A172 (cell line): ENCODE measurements around the gene DACT2. TPM values are rescaled to one million over a fixed set of nuclear protein-coding genes. Genes with fewer than 3 reads are reported as not detected.
"Not testable (repeated sequence)": the region's sequence is repeated elsewhere in the genome, so short reads cannot be mapped to it uniquely, and the experiment has no call there.

ENCODE experiments used
- DNase-seq: peaks from one replicate; pipeline ENCODE4 v3.0.0-alpha.2; 2015; ENCODE audit warnings: low spot score
- total RNA-seq: library from RNA; depleted of rRNA; stranded (reverse); fragments of >200 nt; shearing (Covaris generic); gene quantifications from 2 replicates; pipeline ENCODE4 v1.2.3, GENCODE V29; 2014

The DACT2 gene
- total RNA-seq, 1 experiment from 2014 or later, result not detected

DNA sequence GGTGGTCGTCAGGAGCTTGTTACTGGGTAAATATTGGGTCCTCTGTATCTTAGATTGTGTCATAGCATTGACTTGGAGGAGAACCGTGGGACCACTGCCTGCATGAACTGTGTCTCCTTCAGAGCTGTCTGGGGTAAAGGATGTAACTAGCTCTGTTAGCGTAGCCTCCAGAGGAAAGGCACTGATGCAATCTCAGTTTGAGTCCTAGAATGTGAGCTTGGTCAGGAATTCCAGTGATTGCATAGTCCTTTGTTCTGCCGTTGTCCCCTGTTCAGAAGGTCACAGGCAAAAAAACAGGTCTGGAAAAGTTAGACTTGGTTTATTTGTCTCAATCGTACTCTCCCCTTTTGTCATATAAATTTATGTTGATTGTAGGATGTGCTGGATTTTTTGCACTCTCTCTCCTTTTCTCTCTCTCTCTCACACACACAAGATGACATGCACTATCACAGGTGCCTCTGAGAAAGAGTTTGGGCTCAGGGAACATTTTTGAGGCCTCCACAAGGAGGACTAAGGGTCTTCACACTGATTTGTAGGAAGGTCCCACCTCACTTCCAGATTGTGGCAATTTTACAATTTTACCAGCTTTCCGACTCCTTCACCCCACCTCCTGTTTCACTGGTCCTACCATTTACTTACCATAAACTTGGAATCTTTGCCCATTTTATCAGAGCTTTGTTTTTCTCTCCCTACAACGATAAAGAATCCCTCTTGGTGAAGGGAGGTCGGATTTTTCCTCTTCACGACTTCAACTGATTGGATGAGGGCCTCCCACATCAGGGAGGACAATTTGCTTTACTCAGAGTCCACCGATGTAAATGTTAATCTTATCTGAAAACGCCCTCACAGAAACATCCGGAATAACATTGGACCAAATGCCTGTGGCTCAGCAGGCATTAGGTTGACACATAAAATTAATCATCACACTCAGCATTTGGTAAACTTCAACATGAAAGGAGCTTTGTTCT lies 7.0 kb upstream of the DACT2 start:
- peak; percentile 53 for DNase-seq

- DNase-seq, result peak; percentile 3
Observed at GRCh38 chr6:168322966-168323365, 3.4 kb upstream of the DACT2 start.

DNA sequence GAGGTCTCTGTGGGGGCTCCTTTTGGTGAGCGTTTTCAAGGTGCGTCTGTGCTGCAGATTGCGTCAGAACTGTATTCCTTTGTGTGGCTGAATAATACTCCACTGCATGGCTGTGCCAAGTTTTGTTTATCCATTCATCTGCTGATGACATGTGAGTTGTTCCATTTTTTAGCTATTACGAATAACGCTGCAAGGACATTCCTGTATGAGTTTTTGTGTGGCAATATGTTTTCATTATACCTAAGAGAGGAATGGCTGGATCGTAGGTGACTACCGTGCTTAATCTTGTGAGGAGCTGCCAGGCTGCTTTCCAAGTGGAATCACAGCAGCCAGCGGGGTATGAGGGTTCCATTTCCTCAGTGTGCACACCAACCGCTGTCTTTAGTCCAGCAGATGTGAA lies 1.1 kb upstream of the DACT2 start:
- DNase-seq, result no peak

DNA sequence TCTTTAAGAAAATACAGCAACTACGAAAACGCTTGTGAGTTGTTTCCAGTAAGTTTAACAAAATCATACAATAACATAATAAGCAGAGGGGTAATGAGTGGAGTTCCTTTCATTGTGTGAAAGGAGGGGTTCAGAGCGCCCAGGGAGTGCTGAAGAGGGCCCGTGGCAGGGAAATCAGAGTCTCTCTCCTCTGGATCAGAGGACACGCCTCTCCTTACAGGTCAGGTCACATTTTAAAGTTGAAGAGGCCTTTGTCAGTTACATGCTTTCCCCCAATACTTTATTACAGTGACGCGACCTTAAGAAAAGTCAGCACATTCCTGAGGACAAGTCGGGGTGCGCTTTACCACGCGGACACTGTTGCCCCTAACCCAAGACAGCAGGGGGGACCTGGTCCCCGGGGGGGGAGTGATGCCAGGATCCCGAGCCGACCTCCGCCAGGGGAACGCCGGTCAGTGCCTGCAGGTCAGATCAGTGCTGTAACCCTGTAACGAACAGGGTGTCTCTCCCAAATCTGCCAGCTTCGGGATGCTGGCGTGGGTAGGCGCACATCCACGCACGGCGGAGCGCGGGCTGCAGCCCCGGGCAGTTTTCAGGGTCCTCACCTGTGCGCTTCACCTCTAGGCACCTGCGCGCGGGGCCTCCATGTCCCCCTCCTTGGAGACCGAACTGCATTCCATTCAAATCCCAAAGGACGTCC lies 848 bp downstream of the DACT2 start:
- DNase-seq, result no peak

GRCh38 chr6:168318090-168318489 lies 1.5 kb downstream of the DACT2 start:
- DNase-seq, result no peak

GRCh38 chr6:168315596-168315995 lies 4.0 kb downstream of the DACT2 start:
- DNase-seq, result no peak

DNA sequence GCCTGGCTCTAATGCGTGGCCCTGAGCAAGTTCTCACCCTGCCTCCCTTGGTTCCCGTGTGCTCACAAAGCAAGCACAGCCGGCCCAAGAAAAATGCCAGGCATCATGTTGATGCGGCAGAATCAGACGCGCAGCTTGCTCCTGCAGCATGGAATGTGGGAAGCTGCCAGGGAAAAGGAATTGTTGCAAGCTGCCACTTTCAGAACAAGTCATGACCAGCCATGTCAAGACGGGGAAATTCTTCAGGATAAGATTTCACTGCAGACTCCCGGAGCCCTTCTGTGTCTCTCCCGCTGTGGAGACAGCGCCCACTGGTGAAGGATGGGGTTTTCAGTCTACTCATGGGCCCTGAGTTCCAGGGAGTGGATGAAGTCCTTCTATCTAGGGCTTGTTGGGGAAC lies 4.6 kb downstream of the DACT2 start:
- no peak for DNase-seq

- no peak for DNase-seq
Observed at GRCh38 chr6:168314021-168314420, 5.6 kb downstream of the DACT2 start.

DNA sequence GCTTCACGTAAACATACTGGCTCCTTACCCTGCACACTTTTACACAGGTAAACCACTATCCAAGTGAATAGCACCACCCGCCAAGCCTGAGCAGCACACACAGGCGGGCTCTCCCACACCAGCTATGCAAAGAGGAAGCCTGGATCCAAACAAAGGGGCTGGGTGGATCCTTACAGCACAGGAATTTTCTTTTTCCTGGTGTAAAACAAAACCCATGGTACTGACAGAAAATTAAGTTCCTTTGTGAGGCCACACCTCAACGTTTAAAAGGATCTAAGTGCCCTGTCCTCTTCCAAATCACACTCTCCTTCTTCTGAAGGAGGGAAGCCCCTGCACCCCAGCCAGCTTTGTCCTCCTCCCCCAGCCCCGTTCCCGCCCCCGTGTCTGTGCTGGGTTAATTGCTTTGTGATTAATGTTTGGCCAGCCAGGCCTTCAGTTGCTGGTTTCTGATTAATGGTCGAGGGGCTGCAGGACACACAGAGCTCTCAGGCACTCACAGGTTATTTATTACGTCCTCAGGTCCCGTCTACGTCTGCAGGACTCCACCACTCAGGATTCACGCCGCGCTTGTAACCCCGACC lies 6.1 kb downstream of the DACT2 start:
- no peak for DNase-seq

DNA sequence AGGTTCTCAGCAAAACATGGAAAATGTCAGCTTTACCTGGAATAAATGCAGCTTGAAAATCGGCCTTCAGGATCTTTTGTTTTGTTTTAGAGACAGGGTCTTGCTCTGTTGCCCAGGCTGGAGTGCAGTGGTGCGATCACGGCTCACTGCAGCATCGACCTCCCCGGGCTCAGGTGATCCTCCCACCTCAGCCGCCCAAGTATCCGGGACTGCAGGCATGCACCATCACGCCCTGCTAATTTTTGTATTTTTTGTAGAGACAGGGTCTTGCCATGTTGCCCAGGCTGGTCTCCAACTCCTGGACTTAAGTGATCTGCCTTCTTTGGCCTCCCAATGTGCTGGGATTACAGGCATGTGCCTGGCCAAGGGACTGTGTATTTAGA lies 7.5 kb downstream of the DACT2 start:
- not testable (repeated sequence) for DNase-seq

DNA sequence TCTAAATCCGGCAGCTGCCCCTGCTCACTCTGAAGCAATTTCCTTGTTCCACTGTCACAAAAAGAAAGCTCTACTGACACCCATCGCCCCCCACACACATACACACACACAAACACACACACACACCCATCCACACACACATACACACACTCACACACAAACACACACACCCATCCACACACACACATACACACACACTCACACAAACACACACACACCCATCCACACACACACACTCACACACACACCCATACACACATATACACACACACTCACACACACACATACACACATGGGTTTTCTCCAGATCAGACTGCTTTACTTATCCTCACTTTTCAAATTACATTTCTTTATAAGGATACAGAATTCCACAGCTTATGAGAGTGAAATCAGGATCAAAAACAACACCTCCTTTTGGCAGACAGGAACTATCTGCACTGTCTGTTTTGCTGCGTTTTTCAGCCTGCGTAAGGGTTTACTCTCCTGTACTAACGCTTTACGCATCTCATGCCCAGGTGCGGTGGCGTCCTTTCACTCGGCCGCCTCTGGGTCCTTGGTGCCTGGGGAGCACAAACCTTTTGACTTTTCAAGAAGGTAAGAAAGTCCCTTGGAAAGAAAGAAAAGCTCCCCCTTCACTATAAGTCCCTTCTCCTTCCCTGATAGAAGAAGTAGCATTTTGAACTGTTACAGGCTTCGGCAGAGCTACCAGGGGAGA lies 8.0 kb downstream of the DACT2 start:
- DNase-seq, result no peak

DNA sequence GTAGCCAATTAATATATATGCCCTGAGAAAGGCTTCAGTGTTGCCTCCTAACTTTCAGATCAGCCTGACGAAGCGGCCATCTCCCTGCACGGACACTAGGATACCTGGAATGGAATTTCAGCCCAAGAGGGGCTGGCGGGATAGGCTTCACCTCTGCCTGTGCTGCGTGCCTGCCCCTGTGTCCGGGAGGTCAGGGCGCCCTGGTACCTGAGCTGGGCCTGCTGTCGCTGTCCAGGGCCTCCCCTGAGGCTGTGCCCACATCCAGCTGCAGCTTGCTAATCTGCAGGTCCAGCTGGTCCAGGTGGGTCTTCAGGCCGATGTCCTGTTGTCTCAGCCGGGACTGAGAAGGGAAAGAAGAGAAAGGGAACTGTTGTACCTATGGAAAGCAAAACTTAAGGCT lies 8.6 kb downstream of the DACT2 start:
- DNase-seq, result no peak

DNA sequence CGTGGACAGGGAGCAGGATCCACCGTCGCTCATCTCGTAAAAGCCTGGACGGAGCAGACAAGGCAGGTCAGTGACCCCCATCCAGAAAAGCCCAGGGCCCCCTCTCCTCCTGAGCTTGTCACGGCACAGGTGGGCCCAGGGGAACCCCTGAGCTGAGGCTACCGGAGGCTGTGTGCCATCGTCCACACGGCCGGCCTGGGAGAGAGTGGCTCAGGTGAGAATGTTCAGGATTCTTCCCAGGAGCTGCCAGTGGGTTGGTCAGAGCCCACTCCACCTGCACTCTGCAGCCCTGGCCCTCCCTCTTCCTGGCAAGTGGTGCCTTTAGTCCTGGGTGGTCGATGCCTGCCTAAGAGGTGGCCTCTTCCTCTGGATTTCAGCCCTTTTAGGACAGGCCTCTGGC lies 9.2 kb downstream of the DACT2 start:
- DNase-seq, result no peak

GRCh38 chr6:168309997-168310396 lies 9.6 kb downstream of the DACT2 start:
- DNase-seq, result no peak

- no peak for DNase-seq
Observed at GRCh38 chr6:168309183-168309582, 10.4 kb downstream of the DACT2 start.

GRCh38 chr6:168308390-168309144 lies 11.0 kb downstream of the DACT2 start:
- no peak for DNase-seq

DNA sequence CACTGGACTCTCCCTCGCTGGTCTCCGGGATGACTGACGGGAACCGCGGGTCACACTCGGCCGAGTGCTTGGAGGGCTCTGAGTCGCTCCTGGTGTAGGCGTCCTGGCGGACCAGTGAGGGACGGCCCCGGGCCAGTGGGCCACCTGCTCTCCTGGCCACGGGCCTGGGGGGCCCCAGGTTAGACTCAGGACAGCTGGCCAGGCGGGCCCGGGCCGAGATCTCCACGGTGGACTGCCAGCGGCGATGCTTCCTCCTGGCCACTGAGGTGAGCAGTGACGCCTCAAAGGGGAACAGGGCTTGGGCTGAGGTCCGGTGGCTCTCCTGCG lies 11.9 kb downstream of the DACT2 start:
- no peak for DNase-seq

- no peak for DNase-seq
Observed at GRCh38 chr6:168307015-168307694, 12.4 kb downstream of the DACT2 start.

DNA sequence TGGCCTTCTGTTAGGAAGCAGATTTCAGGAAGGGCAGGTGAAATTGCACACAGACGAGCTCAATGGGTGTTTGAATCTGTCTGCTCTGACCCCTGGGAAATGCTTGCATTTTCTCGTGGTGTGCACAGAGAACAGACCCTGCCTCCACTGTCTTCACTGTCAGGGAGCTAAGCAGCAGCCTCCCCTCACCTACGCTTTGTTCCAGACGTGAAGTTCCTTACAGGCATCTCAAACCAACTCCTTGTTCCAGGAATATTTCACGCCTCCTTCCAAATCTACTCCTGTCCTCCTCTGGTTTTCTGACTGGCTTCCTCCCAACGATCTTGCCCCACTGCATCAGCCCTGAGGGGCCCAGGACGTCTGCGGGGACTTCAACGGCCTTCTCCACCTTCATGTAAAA lies 13.7 kb downstream of the DACT2 start:
- DNase-seq, result no peak

GRCh38 chr6:168305096-168305749 lies 14.4 kb downstream of the DACT2 start:
- DNase-seq, result no peak

- DNase-seq, result no peak
Observed at GRCh38 chr6:168304752-168305015, 14.9 kb downstream of the DACT2 start.
